ENCODE results near the gene EYS.
"Not testable (repeated sequence)": the region's sequence is repeated elsewhere in the genome, so short reads cannot be mapped to it uniquely, and the experiment has no call there.

Gene EYS

GRCh38 chr6:65081756-65082155 lies 625.3 kb downstream of the EYS start:
- DNase-seq (ENCODE audit: low spot score) = no peak

GRCh38 chr6:65075705-65076230 lies 631.3 kb downstream of the EYS start:
- no peak for DNase-seq (ENCODE audit: low spot score)

GRCh38 chr6:65072500-65072899 lies 634.5 kb downstream of the EYS start:
- DNase-seq (ENCODE audit: low spot score) = no peak

- DNase-seq (ENCODE audit: low spot score) = no peak
Observed at GRCh38 chr6:65071480-65071879, 635.5 kb downstream of the EYS start.

- no peak for DNase-seq (ENCODE audit: low spot score)
Observed at GRCh38 chr6:65064844-65065243, 642.2 kb downstream of the EYS start.

GRCh38 chr6:65059568-65059967 lies 647.5 kb downstream of the EYS start:
- no peak for DNase-seq (ENCODE audit: low spot score)

GRCh38 chr6:65055545-65055944 lies 651.5 kb downstream of the EYS start:
- no peak for DNase-seq (ENCODE audit: low spot score)

- no peak for DNase-seq (ENCODE audit: low spot score)
Observed at GRCh38 chr6:65052626-65053025, 654.4 kb downstream of the EYS start.

GRCh38 chr6:65045801-65046200 lies 661.2 kb downstream of the EYS start:
- no peak for DNase-seq (ENCODE audit: low spot score)

- no peak for DNase-seq (ENCODE audit: low spot score)
Observed at GRCh38 chr6:65014006-65014405, 693.0 kb downstream of the EYS start.

- DNase-seq (ENCODE audit: low spot score) = no peak
Observed at GRCh38 chr6:65006788-65007187, 700.2 kb downstream of the EYS start.

- DNase-seq (ENCODE audit: low spot score) = no peak
Observed at GRCh38 chr6:65004283-65004682, 702.7 kb downstream of the EYS start.

- not testable (repeated sequence) for DNase-seq (ENCODE audit: low spot score)
Observed at GRCh38 chr6:65002882-65003281, 704.1 kb downstream of the EYS start.

- DNase-seq (ENCODE audit: low spot score) = no peak
Observed at GRCh38 chr6:65000815-65001214, 706.2 kb downstream of the EYS start.

GRCh38 chr6:64998204-64998603 lies 708.8 kb downstream of the EYS start:
- no peak for DNase-seq (ENCODE audit: low spot score)

- no peak for DNase-seq (ENCODE audit: low spot score)
Observed at GRCh38 chr6:64996301-64996700, 710.7 kb downstream of the EYS start.

GRCh38 chr6:64990652-64991304 lies 716.2 kb downstream of the EYS start:
- DNase-seq (ENCODE audit: low spot score) = no peak

GRCh38 chr6:64988148-64988547 lies 718.9 kb downstream of the EYS start:
- no peak for DNase-seq (ENCODE audit: low spot score)

- DNase-seq (ENCODE audit: low spot score) = no peak
Observed at GRCh38 chr6:64987066-64987465, 720.0 kb downstream of the EYS start.

GRCh38 chr6:64985726-64986125 lies 721.3 kb downstream of the EYS start:
- no peak for DNase-seq (ENCODE audit: low spot score)

GRCh38 chr6:64984948-64985347 lies 722.1 kb downstream of the EYS start:
- no peak for DNase-seq (ENCODE audit: low spot score)

GRCh38 chr6:64983089-64983488 lies 723.9 kb downstream of the EYS start:
- no peak for DNase-seq (ENCODE audit: low spot score)

- no peak for DNase-seq (ENCODE audit: low spot score)
Observed at GRCh38 chr6:64973142-64973541, 733.9 kb downstream of the EYS start.

- DNase-seq (ENCODE audit: low spot score) = no peak
Observed at GRCh38 chr6:64969139-64969538, 737.9 kb downstream of the EYS start.

All from putamen (tissue), 1 donor.